CD14-positive monocyte (primary cell): Measurements from ENCODE around the gene CYB561D1. TPM values are rescaled to one million over a fixed set of nuclear protein-coding genes. Genes with fewer than 3 reads are reported as not detected.
A peak's percentile ranks its signal among the peaks of the same experiment; 100 is the strongest.

Experiments used
- DNase-seq, 3 donors: peaks; one replicate each; pipeline ENCODE4 v3.0.0-alpha.2; 2011 to 2022
- H2AFZ ChIP-seq: 2 replicates; pipeline ENCODE4 v1.6.0; 2012; ENCODE audit warnings: mild to moderate bottlenecking, low read depth, low read length, inconsistent platforms; ENCODE audit not compliant: insufficient read depth, poor library complexity, severe bottlenecking
- H3K27ac ChIP-seq, 2 donors: 1 replicate in 1 of 2; 2 replicates in 1 of 2; pipeline ENCODE4 v1.5.1; 2012 to 2013; ENCODE audit warnings: low read length in 2 of 2, control low read depth in 1 of 2, inconsistent platforms in 1 of 2, low read depth in 1 of 2, mild to moderate bottlenecking in 1 of 2
- H3K27me3 ChIP-seq, 2 donors: one replicate each; pipeline versions ENCODE4 v1.6.0 to v1.6.1; 2011 to 2013; ENCODE audit warnings: low read length in 2 of 2; ENCODE audit not compliant: control insufficient read depth in 2 of 2, insufficient read depth in 2 of 2
- H3K36me3 ChIP-seq, 2 donors: replicated peaks in 1 of 2; 1 replicate in 1 of 2; 2 replicates in 1 of 2; pipeline versions ENCODE4 v1.5.1 to v1.6.1; 2012 to 2013; ENCODE audit warnings: low read length in 2 of 2, control low read depth in 1 of 2, inconsistent platforms in 1 of 2, mild to moderate bottlenecking in 1 of 2; ENCODE audit not compliant: insufficient read depth in 2 of 2, control insufficient read depth in 1 of 2
- H3K4me1 ChIP-seq, 2 donors: 1 replicate in 1 of 2; 2 replicates in 1 of 2; pipeline versions ENCODE4 v1.5.1 to v1.6.1; 2012 to 2013; ENCODE audit warnings: low read length in 2 of 2, control low read depth in 1 of 2, inconsistent platforms in 1 of 2, mild to moderate bottlenecking in 1 of 2, moderate library complexity in 1 of 2; ENCODE audit not compliant: insufficient read depth in 2 of 2, control insufficient read depth in 1 of 2
- H3K4me2 ChIP-seq: replicated peaks from 2 replicates; pipeline ENCODE3; 2012; ENCODE audit warnings: low read length, moderate library complexity, mild to moderate bottlenecking; ENCODE audit not compliant: poor library complexity, severe bottlenecking; ENCODE audit errors: extremely low read depth
- H3K4me3 ChIP-seq, 3 experiments: fragments of 200-600 bp in 1 of 3; sonication (generic) in 1 of 3; replicated peaks in 1 of 3; 1 replicate in 2 of 3; 2 replicates in 1 of 3; pipeline ENCODE4 v1.5.1; 2011 to 2013; ENCODE audit warnings: low read length in 3 of 3, mild to moderate bottlenecking in 3 of 3, control low read depth in 2 of 3, low read depth in 2 of 3, inconsistent platforms in 1 of 3, moderate library complexity in 1 of 3
- H3K79me2 ChIP-seq: 2 replicates; pipeline ENCODE4 v1.6.0; 2012; ENCODE audit warnings: mild to moderate bottlenecking, control low read depth, inconsistent platforms, low read length, moderate library complexity; ENCODE audit not compliant: insufficient read depth
- H3K9ac ChIP-seq: 2 replicates; pipeline ENCODE4 v1.6.0; 2017; ENCODE audit warnings: low read length, mild to moderate bottlenecking; ENCODE audit not compliant: insufficient read depth, poor library complexity, severe bottlenecking
- H3K9me3 ChIP-seq, 2 donors: replicated peaks in 1 of 2; 1 replicate in 1 of 2; 2 replicates in 1 of 2; pipeline versions ENCODE4 v1.5.1 to v1.6.1; 2012 to 2013; ENCODE audit warnings: low read length in 2 of 2, control low read depth in 1 of 2; ENCODE audit not compliant: control insufficient read depth in 1 of 2, insufficient read depth in 1 of 2
- H4K20me1 ChIP-seq: 2 replicates; pipeline ENCODE4 v1.6.0; 2012; ENCODE audit warnings: mild to moderate bottlenecking, low read length, control low read depth, moderate library complexity; ENCODE audit not compliant: insufficient read depth
- H3K27ac Mint-ChIP-seq, 7 donors: one replicate each; pipeline ENCODE4 v1.8.0; 2020; ENCODE audit warnings: mild to moderate bottlenecking in 7 of 7, mixed read lengths in 7 of 7, moderate library complexity in 6 of 7, inconsistent platforms in 2 of 7
- H3K27me3 Mint-ChIP-seq, 3 donors: one replicate each; pipeline ENCODE4 v1.8.0; 2021 to 2022; ENCODE audit warnings: low read depth in 3 of 3, mild to moderate bottlenecking in 3 of 3, mixed read lengths in 3 of 3, moderate library complexity in 3 of 3, inconsistent platforms in 1 of 3
- H3K36me3 Mint-ChIP-seq, 2 donors: one replicate each; pipeline ENCODE4 v1.8.0; 2020; ENCODE audit warnings: mixed read lengths in 2 of 2, inconsistent platforms in 1 of 2, mild to moderate bottlenecking in 1 of 2
- H3K4me1 Mint-ChIP-seq: one replicate; pipeline ENCODE4 v1.8.0; 2020; ENCODE audit warnings: mild to moderate bottlenecking, mixed read lengths
- H3K4me3 Mint-ChIP-seq, 2 donors: one replicate each; pipeline ENCODE4 v1.8.0; 2020; ENCODE audit warnings: mild to moderate bottlenecking in 2 of 2, mixed read lengths in 2 of 2, moderate library complexity in 1 of 2
- H3K9me3 Mint-ChIP-seq, 7 donors: one replicate each; pipeline ENCODE4 v1.8.0; 2020 to 2022; ENCODE audit warnings: mixed read lengths in 7 of 7, mild to moderate bottlenecking in 6 of 7, moderate library complexity in 6 of 7, inconsistent platforms in 2 of 7
- CTCF ChIP-seq: fragments of 200-600 bp; IDR thresholded peaks from one replicate; pipeline ENCODE4 v1.8.0; 2022; ENCODE audit warnings: antibody characterized with exemption, mild to moderate bottlenecking
- WGBS: methylation state at CpG from one replicate; pipeline ENCODE4 v1.1.5; 2013; ENCODE audit warnings: missing lambda C conversion rate; ENCODE audit not compliant: insufficient coverage; 5-methylcytosine and 5-hydroxymethylcytosine counted together
- intact Hi-C, 2 donors: fragments of 100-400 bp; cut with micrococcal nuclease; formaldehyde crosslinking; loops; one replicate each; pipeline versions ENCODE4 v1.15.0 to v1.15.1; 2023
- polyA plus RNA-seq, 3 donors: library from polyadenylated mRNA; depleted of rRNA in 1 of 3; unstranded in 2 of 3; stranded (reverse) in 1 of 3; fragments of 300-500 nt in 2 of 3; fragments of >200 nt in 1 of 3; fragmentation: Illumina TruSeq in 2 of 3; gene quantifications; 1 replicate in 2 of 3; 2 replicates in 1 of 3; pipeline ENCODE4 v1.2.3, GENCODE V29; 2012 to 2021

Gene CYB561D1
- polyA plus RNA-seq, 3 donors: 1.4 to 13.2 (median 4.2) TPM

- no peak for TF ChIP-seq CTCF
- peak overlapping the region; percentile 77 for H3K4me2 ChIP-seq
- peaks cover 39% of the 10 kb centered on the region for H3K79me2 ChIP-seq
- H3K27ac Mint-ChIP-seq: no peak overlapping the region
- WGBS: 91% methylated on average over 4 of the region's 4 CpGs
- peaks cover 0 to 4% (median 0%) of the 10 kb centered on the region in 3 donors for H3K27me3 Mint-ChIP-seq
- H3K4me1 ChIP-seq: peaks cover 12 to 19% of the 10 kb centered on the region in 2 donors
- H3K9ac ChIP-seq: no peak overlapping the region
- H3K4me3 ChIP-seq: no peak overlapping the region
- peaks cover 30 to 36% of the 10 kb centered on the region in 2 donors for H3K36me3 Mint-ChIP-seq
- H3K9me3 ChIP-seq: no peaks in the 10 kb centered on the region
- peak overlapping the region; percentile 89 for H2AFZ ChIP-seq
- no peaks in the 10 kb centered on the region for H3K9me3 Mint-ChIP-seq
- no peak overlapping the region for H3K27ac ChIP-seq
- no peak for DNase-seq
- peaks cover 23% of the 10 kb centered on the region for H3K4me1 Mint-ChIP-seq
- intact Hi-C loops: no loop called here
- H3K4me3 Mint-ChIP-seq: no peak overlapping the region
- no peaks in the 10 kb centered on the region for H3K27me3 ChIP-seq
- H3K36me3 ChIP-seq: peaks cover 26 to 33% of the 10 kb centered on the region in 2 donors
- H4K20me1 ChIP-seq: peaks cover 37% of the 10 kb centered on the region
Measured at GRCh38 chr1:109493227-109493626, 667 bp upstream of the CYB561D1 start.

- no peaks in the 10 kb centered on the region for H3K9me3 ChIP-seq
- peaks cover 40 to 50% of the 10 kb centered on the region in 2 donors for H3K36me3 Mint-ChIP-seq
- H3K27ac Mint-ChIP-seq: peak overlapping the region in 3 of 7 donors; percentile 24 to 83 (median 55)
- H3K27me3 ChIP-seq: no peaks in the 10 kb centered on the region
- intact Hi-C loops: loop anchor here in 1 of 2 donors (2.0 kb wide), 1 partner anchor 37 kb away; no protein-coding TSS in a partner anchor
- peaks cover 0 to 4% (median 0%) of the 10 kb centered on the region in 3 donors for H3K27me3 Mint-ChIP-seq
- H3K4me3 ChIP-seq: no peak overlapping the region
- peaks cover 48% of the 10 kb centered on the region for H3K79me2 ChIP-seq
- H3K4me2 ChIP-seq: no peak overlapping the region
- H2AFZ ChIP-seq: no peak overlapping the region
- WGBS: 97% methylated on average over 7 of the region's 7 CpGs
- H3K9ac ChIP-seq: no peak overlapping the region
- peaks cover 26% of the 10 kb centered on the region for H3K4me1 Mint-ChIP-seq
- H3K36me3 ChIP-seq: peaks cover 41 to 58% of the 10 kb centered on the region in 2 donors
- H4K20me1 ChIP-seq: peaks cover 60% of the 10 kb centered on the region
- peaks cover 12 to 19% of the 10 kb centered on the region in 2 donors for H3K4me1 ChIP-seq
- no peak overlapping the region for H3K27ac ChIP-seq
- no peaks in the 10 kb centered on the region for H3K9me3 Mint-ChIP-seq
- no peak overlapping the region for H3K4me3 Mint-ChIP-seq
- TF ChIP-seq CTCF: no peak
- no peak for DNase-seq
Measured at GRCh38 chr1:109495738-109496137, 1.8 kb downstream of the CYB561D1 start.
